PC-9 (cell line): Measurements from ENCODE around the gene FBXL13.

ENCODE experiments used
- EZH2 ChIP-seq: fragments of 200-600 bp; sonication (generic); IDR thresholded peaks from 2 replicates; pipeline ENCODE4 v1.8.0; 2017; ENCODE audit warnings: antibody characterized with exemption, low read depth
- TF ChIP-seq, protein P1 (sequence below): fragments of 200-600 bp; sonication (generic); conservative IDR thresholded peaks from 2 replicates; pipeline ENCODE4 v1.6.1; 2017; ENCODE audit warnings: mixed run types, antibody characterized with exemption, mild to moderate bottlenecking, moderate library complexity

DNA sequence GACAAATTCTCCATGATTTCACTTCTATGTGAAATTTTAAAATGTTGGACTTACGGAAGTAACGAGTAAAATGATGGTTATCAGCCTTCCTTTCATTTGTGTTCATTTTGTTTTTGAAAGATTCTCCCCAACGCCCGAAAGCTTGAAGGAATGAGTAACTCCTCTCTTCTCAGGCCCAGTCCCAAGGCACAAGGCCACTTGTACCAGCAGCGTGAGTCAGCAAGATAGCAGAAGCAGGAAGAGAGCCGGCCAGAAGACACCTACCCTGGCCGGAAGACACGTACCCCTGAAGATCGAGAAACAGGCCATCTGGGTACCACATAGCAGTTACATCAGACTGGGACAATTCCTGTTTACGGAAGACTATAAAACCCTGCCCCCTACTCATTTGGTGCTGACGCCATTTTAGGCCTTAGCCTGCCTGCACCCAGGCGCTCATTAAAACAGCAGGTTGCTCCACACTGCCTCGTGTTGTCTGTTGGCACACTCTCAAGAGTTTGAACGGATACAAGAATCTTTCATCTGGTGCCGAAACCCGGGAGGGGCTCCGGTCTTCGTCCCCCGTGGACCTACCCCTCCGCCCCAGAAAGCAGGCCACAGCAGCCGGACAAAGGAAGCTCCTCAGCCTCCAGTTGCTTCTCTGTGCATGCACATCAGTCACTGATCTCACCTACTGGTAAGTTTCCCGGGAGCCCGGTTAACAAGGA, 101.3 kb downstream of the FBXL13 start:
- TF ChIP-seq, protein P1, sequence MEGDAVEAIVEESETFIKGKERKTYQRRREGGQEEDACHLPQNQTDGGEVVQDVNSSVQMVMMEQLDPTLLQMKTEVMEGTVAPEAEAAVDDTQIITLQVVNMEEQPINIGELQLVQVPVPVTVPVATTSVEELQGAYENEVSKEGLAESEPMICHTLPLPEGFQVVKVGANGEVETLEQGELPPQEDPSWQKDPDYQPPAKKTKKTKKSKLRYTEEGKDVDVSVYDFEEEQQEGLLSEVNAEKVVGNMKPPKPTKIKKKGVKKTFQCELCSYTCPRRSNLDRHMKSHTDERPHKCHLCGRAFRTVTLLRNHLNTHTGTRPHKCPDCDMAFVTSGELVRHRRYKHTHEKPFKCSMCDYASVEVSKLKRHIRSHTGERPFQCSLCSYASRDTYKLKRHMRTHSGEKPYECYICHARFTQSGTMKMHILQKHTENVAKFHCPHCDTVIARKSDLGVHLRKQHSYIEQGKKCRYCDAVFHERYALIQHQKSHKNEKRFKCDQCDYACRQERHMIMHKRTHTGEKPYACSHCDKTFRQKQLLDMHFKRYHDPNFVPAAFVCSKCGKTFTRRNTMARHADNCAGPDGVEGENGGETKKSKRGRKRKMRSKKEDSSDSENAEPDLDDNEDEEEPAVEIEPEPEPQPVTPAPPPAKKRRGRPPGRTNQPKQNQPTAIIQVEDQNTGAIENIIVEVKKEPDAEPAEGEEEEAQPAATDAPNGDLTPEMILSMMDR: no peak
- no peak for TF ChIP-seq EZH2
